ENCODE results near the gene SPINT1.

The SPINT1 gene

GRCh38 chr15:40803688-40804087 lies 40.2 kb upstream of the SPINT1 start:
- DNase-seq, result no peak
- Histone ChIP-seq H3K36me3 (peaks cover 0 to 10% (median 2%) of the 10 kb centered on the region in 3 donors), H3K27me3 (no peaks in the 10 kb centered on the region), H3K9me3 (no peaks in the 10 kb centered on the region), H3K27ac (no peak overlapping the region), H3K4me3 (no peak overlapping the region), H3K4me1 (peaks cover 0 to 29% (median 14%) of the 10 kb centered on the region in 4 donors)
- intact Hi-C loops (cut with DNase I; ENCODE audit: low total_unique reads), result loop anchor here (2.0 to 10.0 kb wide), 2 partner anchors 37 to 861 kb away; partner anchors contain the start of gene MGA
- no peak for TF ChIP-seq CTCF (IDR thresholded peaks at IDR 0.05)

GRCh38 chr15:40806672-40807027 lies 37.2 kb upstream of the SPINT1 start:
- DNase-seq, result no peak
- peaks cover 0 to 29% (median 16%) of the 10 kb centered on the region in 4 donors for H3K4me1 ChIP-seq
- H3K4me3 ChIP-seq, result peak overlapping the region; percentile 69 to 96

GRCh38 chr15:40807028-40807887 lies 36.6 kb upstream of the SPINT1 start, which contains the start of the genes DNAJC17 and ZFYVE19:
Gene DNAJC17 (minus strand): TSS chr15:40807473. CDS start chr15:40807446, 27 bp downstream.
Gene ZFYVE19 (plus strand): TSS chr15:40807089. CDS start chr15:40807590, 501 bp downstream.
- TF ChIP-seq CTCF (IDR thresholded peaks at IDR 0.05), result no peak
- H3K27ac ChIP-seq, result peak within 1 kb of the TSS; percentile 87 to 98
- intact Hi-C loops (cut with DNase I; ENCODE audit: low total_unique reads), result loop anchor here (10.0 kb wide), 1 partner anchor 858 kb away; the partner anchor contains the start of gene MGA
- no peaks in the 10 kb centered on the region for H3K27me3 ChIP-seq
- no peaks in the 10 kb centered on the region for H3K9me3 ChIP-seq
- H3K36me3 ChIP-seq, result peaks cover 0 to 28% (median 9%) of the 10 kb centered on the region in 3 donors
- H3K4me3 ChIP-seq, result peak within 1 kb of the TSS; percentile 69 to 96
- H3K4me1 ChIP-seq, result peaks cover 0 to 29% (median 16%) of the 10 kb centered on the region in 4 donors
- peak; percentile 98 for DNase-seq

More at GRCh38 chr15:40806672-40807027, 37.2 kb upstream of the SPINT1 start:
- intact Hi-C loops (cut with DNase I; ENCODE audit: low total_unique reads), result loop anchor here (10.0 kb wide), 1 partner anchor 858 kb away; the partner anchor contains the start of gene MGA
- H3K27me3 ChIP-seq, result no peaks in the 10 kb centered on the region
- H3K36me3 ChIP-seq, result peaks cover 0 to 23% (median 7%) of the 10 kb centered on the region in 3 donors
- H3K27ac ChIP-seq, result peak overlapping the region; percentile 87 to 98
- no peaks in the 10 kb centered on the region for H3K9me3 ChIP-seq
- no peak for TF ChIP-seq CTCF (IDR thresholded peaks at IDR 0.05)

GRCh38 chr15:40807888-40808461 lies 35.9 kb upstream of the SPINT1 start:
- Histone ChIP-seq H3K4me3 (peak overlapping the region; percentile 69 to 96), H3K36me3 (peaks cover 0 to 33% (median 14%) of the 10 kb centered on the region in 3 donors), H3K27ac (peak overlapping the region; percentile 87 to 98), H3K9me3 (no peaks in the 10 kb centered on the region), H3K27me3 (no peaks in the 10 kb centered on the region), H3K4me1 (peaks cover 0 to 29% (median 16%) of the 10 kb centered on the region in 4 donors)
- TF ChIP-seq CTCF (IDR thresholded peaks at IDR 0.05), result no peak
- intact Hi-C loops (cut with DNase I; ENCODE audit: low total_unique reads), result loop anchor here (10.0 kb wide), 1 partner anchor 857 kb away; the partner anchor contains the start of gene MGA
- DNase-seq, result no peak

- no peak for DNase-seq
- intact Hi-C loops (cut with DNase I; ENCODE audit: low total_unique reads), result loop anchor here (10.0 kb wide), 1 partner anchor 856 kb away; the partner anchor contains the start of gene MGA
- no peak for TF ChIP-seq CTCF (IDR thresholded peaks at IDR 0.05)
- Histone ChIP-seq H3K4me3 (no peak overlapping the region), H3K36me3 (peaks cover 0 to 43% (median 24%) of the 10 kb centered on the region in 3 donors), H3K27ac (no peak overlapping the region), H3K4me1 (peaks cover 0 to 27% (median 16%) of the 10 kb centered on the region in 4 donors), H3K9me3 (no peaks in the 10 kb centered on the region), H3K27me3 (no peaks in the 10 kb centered on the region)
Measured at GRCh38 chr15:40808861-40809450, 34.9 kb upstream of the SPINT1 start.

All from tibial artery (tissue), 4 donors.